ENCODE results near the gene MIGA1.

MIGA1 gene

GRCh38 chr1:77888781-77889642, 109.6 kb downstream of the MIGA1 start:
- H3K4me3 ChIP-seq (replicated peaks; ENCODE audit: insufficient read depth, low read length), result peak overlapping the region; percentile 37
- TF ChIP-seq REST (IDR thresholded peaks at IDR 0.05; ENCODE audit: insufficient replicate concordance, low read depth) (no peak), POLR2AphosphoS5 (IDR thresholded peaks at IDR 0.05; ENCODE audit: low read depth) (no peak), CTCF (IDR thresholded peaks at IDR 0.05; ENCODE audit: insufficient read depth, low read length) (no peak), SPI1 (IDR thresholded peaks at IDR 0.05; ENCODE audit: borderline replicate concordance, low read depth) (no peak), GABPA (IDR thresholded peaks at IDR 0.05; ENCODE audit: low read depth) (no peak)
- peaks cover 2% of the 10 kb centered on the region for H3K27me3 ChIP-seq (ENCODE audit: insufficient read depth, poor library complexity, severe bottlenecking)
- no peak overlapping the region for H3K27ac ChIP-seq (replicated peaks)
- peak in 1 of 2 experiments; percentile 5 for DNase-seq (ENCODE audit: low read depth in 1 of 2, low spot score in 1 of 2)

GRCh38 chr1:77889671-77890070, 110.2 kb downstream of the MIGA1 start:
- H3K4me3 ChIP-seq (replicated peaks; ENCODE audit: insufficient read depth, low read length), result no peak overlapping the region
- H3K27ac ChIP-seq (replicated peaks), result no peak overlapping the region
- no peak for DNase-seq (ENCODE audit: low read depth in 1 of 2, low spot score in 1 of 2)
- peaks cover 2% of the 10 kb centered on the region for H3K27me3 ChIP-seq (ENCODE audit: insufficient read depth, poor library complexity, severe bottlenecking)
- no peak for TF ChIP-seq POLR2AphosphoS5 (IDR thresholded peaks at IDR 0.05; ENCODE audit: low read depth)
- no peak for TF ChIP-seq REST (IDR thresholded peaks at IDR 0.05; ENCODE audit: insufficient replicate concordance, low read depth)
- no peak for TF ChIP-seq GABPA (IDR thresholded peaks at IDR 0.05; ENCODE audit: low read depth)
- no peak for TF ChIP-seq CTCF (IDR thresholded peaks at IDR 0.05; ENCODE audit: insufficient read depth, low read length)
- no peak for TF ChIP-seq SPI1 (IDR thresholded peaks at IDR 0.05; ENCODE audit: borderline replicate concordance, low read depth)

GRCh38 chr1:77891200-77891599, 111.8 kb downstream of the MIGA1 start:
- Histone ChIP-seq H3K27ac (replicated peaks) (no peak overlapping the region), H3K27me3 (ENCODE audit: insufficient read depth, poor library complexity, severe bottlenecking) (peaks cover 2% of the 10 kb centered on the region), H3K4me3 (replicated peaks; ENCODE audit: insufficient read depth, low read length) (no peak overlapping the region)
- DNase-seq (ENCODE audit: low read depth in 1 of 2, low spot score in 1 of 2), result no peak
- no peak for TF ChIP-seq SPI1 (IDR thresholded peaks at IDR 0.05; ENCODE audit: borderline replicate concordance, low read depth)
- no peak for TF ChIP-seq POLR2AphosphoS5 (IDR thresholded peaks at IDR 0.05; ENCODE audit: low read depth)
- TF ChIP-seq REST (IDR thresholded peaks at IDR 0.05; ENCODE audit: insufficient replicate concordance, low read depth), result no peak
- TF ChIP-seq GABPA (IDR thresholded peaks at IDR 0.05; ENCODE audit: low read depth), result no peak
- TF ChIP-seq CTCF (IDR thresholded peaks at IDR 0.05; ENCODE audit: insufficient read depth, low read length), result no peak
